HuH-7 (cell line): ENCODE data around the gene KATNAL2.

Experiments used
- DNase-seq: peaks from one replicate; pipeline ENCODE4 v3.0.0; 2011; ENCODE audit warnings: low spot score

Gene KATNAL2

DNA sequence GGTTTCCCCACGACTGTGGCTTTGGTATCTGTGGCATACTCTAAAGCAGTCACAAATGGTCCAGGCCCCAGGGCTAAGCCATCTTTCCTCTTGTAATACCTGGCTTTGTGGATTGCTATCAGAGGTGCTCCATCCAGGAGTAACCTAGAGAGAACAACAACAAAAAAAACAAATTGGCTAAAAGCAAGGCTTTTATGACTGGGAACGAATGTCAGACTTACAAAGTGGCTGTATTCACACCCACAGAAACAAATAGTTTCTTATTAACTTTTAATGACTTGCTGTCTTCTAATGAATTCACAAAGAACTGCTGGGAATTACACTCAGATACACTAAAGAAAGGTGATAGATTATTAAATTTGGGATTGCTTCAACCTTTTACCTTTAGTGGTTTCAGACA is 197.8 kb downstream of the KATNAL2 start:
- DNase-seq, result no peak

DNA sequence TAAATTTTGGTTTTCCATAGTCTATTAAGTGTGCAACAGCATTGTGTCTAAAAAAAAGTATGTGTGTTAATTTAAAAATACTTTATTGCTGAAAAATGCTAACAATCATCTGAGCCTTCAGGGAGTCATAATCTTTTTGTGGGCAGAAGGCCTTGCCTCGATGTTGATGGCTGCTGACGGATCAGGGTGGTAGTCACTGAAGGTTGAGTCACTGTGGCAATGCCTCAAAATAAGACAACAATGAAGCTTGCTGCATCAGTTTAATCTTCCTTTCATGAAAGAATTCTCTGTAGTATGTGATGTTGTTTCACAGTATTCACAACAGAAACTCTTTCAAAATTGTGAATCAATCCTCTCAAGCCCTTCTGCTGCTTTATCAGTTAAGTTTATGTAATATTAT is 201.6 kb downstream of the KATNAL2 start:
- DNase-seq, result no peak

DNA sequence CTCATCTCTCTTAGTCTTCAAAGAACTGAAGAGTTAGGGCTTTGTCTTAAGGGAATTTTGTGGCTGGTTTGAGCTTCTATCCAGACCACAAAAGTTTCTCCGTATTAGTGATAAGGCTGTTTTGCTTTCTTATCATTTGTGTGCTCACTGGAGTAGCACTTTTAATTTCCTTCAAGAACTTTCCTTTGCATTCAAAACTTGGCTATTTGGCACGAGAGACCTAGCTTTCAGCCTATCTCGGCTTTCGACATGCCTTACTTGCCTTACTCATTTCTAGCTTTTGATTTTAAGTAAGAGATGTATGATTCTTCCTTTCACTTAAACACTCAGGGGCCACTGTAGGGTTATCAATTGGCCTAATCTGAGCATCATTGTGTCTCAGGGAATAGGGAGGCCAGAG is 203.0 kb downstream of the KATNAL2 start:
- DNase-seq, result no peak

GRCh38 chr18:47121146-47121545 is 203.7 kb downstream of the KATNAL2 start:
- no peak for DNase-seq

GRCh38 chr18:47141289-47141688 is 223.9 kb downstream of the KATNAL2 start:
- DNase-seq, result no peak

- no peak for DNase-seq
These were observed 225.8 kb downstream of the KATNAL2 start for GRCh38 chr18:47143153-47143552.

DNA sequence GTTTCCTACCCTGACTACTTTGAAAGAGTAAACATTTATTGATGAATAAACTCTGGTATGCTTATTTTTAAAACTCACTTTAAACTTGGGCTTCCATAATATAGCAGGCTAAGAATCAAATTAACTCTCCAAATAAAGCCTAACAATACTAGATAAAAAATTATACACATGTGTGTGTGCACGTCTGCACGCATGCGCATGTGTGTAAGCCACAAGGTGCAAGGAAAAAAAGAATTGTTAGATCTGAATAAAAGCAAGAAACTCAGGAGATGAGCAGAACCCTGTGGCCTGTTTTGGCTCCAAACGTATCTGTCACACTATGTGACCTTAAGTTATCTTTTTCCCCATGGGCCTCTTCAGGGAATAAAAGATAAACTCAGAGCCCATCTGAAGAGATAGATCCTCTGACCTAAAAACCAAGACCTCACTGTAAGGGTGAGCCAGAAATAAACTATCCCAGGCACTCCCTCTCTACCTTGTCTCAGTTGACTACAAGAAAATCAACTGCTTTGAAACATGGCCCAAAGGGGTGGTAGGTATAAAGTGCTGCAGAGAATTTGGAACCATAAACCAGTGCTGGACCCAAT is 226.6 kb downstream of the KATNAL2 start:
- DNase-seq, result no peak

DNA sequence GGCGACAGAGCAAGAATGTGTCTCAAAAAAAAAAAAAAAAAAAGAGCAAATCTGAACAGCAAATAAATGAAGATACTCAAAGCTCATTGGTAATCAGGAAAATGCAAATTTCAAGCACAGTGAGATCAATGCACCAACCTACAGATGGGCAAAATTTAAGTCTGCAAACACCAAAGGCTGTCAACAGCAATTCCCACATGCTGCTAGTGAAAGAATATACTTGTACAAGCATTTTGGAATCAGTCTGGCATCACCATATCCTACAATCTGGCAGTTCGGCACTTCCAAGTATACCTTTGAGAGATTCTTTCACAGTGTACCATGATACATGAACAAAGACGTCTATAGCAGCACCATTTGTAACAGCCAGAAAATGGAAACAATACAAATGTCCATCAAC is 228.8 kb downstream of the KATNAL2 start:
- DNase-seq, result no peak

DNA sequence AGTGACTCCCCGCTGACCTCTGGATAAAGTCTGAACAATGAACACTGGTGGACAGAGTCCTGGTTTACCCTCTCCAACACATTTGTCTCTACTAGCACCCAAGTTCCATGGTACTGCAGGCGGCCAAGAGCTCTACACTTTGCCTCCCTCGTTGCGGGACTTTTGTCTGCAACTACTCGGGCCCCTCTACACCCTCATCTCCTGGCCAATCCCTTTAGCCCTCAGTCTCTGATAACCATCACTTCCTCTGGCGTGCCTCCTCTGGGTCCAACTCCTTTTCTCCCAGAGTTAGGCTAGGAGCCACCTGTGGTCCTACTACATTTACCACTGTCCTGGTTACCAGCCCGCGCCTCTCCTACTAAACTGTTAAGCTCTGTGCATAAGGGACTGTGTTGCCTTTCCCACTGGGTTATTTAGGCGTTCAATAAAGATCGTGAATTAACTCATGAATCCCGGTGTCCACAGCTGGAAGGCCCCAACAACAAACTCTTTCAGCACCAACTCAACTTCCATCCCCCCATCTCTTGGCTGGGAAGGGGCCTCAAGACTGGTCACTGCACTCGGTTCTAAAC is 232.1 kb downstream of the KATNAL2 start:
- peak; percentile 5 for DNase-seq

GRCh38 chr18:47150029-47150823 is 232.8 kb downstream of the KATNAL2 start, which contains the start of gene HDHD2:
TSS of gene HDHD2 (minus strand) at chr18:47150500. CDS start at chr18:47136439, 14,061 bp downstream.
- peak; percentile 72 for DNase-seq

DNA sequence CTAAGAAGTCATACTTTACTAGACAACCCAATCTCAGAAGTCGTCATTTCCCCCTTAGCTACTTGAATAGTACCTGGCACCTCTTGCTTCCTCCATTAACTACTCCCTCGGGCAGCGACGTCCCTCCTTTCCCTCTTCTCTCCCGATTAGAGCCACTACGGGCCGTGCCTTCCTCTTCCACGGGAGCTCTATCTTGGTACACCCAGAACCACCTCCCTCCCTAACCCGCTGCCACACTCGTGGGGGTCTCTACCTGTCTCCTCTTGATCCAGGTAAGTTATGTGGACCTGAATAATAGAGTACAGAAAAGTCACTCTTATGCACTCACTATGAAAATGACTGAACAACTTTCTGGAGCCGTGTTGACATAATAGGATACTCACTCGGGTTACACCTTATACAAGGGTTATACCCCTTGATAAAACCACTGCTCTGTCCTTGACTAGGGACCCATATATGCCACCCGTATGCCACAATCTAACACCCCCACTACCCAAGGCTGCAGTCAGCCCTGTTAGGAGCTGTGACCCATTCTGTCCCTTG is 233.5 kb downstream of the KATNAL2 start:
- DNase-seq, result no peak

DNA sequence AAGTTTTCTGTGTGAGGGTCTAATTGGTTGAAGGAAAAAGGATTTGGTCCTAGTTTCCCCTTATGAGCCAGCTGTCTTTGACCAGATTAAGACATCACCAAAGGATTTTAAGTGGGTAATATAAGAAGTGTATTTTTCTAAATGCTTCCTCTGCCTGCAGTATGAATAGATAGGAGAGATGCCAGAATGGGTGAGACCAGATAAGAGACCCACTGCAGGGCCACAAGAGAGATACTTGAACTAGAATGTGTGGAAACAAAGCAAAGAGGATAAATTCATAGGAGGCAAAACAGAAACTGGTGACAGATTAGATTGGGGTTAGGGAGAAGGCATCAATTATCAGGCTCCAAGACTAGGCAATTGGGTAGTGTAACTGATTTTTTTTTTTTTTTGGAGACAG is 234.0 kb downstream of the KATNAL2 start:
- no peak for DNase-seq
